ENCODE results near the gene NKIRAS1. TPM values are rescaled to one million over a fixed set of nuclear protein-coding genes. Genes with fewer than 3 reads are reported as not detected.

NKIRAS1 gene
- total RNA-seq: 7.3 and 10.4 TPM in 2 replicates

DNA sequence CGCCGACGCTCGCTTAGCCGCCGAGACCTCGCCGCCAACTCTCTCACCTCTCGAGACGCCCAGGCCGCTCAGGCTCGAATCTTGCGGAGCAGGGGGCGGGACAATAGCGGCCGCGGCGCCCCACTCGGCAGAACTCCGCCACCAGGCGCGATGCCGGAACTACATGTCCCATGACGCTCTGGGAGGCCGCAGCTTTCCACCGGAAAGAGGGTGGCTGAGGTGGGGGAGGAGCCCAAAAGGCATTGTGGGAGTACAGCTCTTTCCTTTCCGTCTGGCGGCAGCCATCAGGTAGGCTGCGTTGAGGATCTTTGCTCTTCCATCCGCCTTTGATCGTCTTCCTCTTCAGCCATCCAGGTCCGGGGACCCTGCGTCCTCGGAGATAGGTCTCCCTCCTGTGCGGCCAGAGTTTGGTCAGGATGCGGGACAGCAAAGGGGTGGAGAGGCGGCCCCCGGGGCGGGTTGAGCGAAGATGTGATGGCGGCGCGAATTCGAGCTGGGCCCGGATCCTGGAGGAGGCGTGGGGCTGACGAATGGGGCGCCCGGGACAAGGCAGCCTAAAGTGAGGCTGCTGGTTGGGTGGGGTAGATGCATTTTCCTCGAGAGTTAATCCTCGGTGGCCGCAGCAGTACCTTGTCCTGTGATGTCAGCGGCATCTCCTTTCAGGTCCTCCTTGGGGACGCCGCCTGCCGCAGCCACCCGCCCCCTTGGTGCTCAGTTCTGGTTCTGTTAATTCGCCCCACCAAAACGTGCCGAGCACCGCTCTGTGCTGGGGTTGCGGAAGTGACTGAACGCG lies at the start of gene NKIRAS1, which contains the start of gene RPL15:
TSS of gene NKIRAS1 (minus strand) at position 105 of the 793 bp plus-strand sequence. CDS start 6,086 bp downstream, outside the sequence.
TSS of gene RPL15 (plus strand) at position 247 of the 793 bp plus-strand sequence. CDS start 728 bp downstream, outside the sequence.

DNA sequence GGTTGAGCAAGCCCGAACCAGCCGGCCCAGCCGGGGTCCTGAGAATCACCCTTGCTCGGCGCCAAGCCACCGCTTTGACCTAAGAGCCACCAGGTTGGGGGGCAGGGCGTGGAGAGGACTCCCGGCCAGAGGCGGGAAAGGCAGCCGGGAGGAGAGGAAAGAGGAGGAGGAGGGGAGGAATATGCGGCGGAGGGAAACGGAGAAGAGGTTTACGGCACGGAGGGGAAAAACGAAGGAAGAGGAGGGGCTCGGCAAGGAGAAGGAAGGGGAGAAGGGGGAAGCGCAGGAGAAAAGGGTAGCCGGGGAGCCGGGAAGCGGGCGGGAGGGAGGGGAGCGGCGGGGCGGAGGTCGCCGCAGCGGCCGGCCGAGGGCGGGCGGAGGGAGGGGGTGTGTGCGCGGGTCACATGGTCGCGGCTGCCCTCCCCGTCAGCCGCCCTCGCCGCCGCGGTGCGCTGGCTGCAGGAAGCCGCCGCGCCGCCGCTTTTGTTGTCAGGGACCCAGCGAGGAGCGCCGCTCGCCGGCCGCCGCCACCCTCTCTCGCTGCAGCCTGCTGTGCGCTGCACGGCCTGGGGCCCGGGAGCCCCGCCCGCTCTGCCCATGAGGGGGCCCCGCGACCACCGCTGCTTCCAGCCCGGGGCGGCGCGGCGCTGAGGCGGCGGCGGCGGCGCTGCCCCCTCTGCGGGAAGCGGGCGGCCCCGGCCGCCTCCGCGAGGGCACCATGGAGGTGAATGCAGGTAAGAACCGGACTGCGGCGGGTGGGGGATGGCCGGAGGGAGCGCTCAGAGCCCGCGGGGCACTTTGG lies 28.3 kb upstream of the NKIRAS1 start, which contains the start of gene NR1D2:
TSS of gene NR1D2 (plus strand) at position 426 of the 802 bp plus-strand sequence. CDS start at position 719, 293 bp downstream.

Other genes starting within 250 kb of the NKIRAS1 start
- gene UBE2E1, start 111.0 kb downstream of the NKIRAS1 start, total RNA-seq: 97.8 and 126 TPM in 2 replicates
- 1,555 and 3,101 TPM in 2 replicates for gene RPL15, start 142 bp upstream of the NKIRAS1 start, total RNA-seq
- 36.2 and 36.5 TPM in 2 replicates for gene NR1D2, start 28.3 kb upstream of the NKIRAS1 start, total RNA-seq